ENCODE results near the gene FBXL2. TPM values are rescaled to one million over a fixed set of nuclear protein-coding genes. Genes with fewer than 3 reads are reported as not detected.

FBXL2 gene
- polyA plus RNA-seq, 2 of the 4 experiments (the other 2 are of a cell fraction): 6.9 to 15.7 TPM

DNA sequence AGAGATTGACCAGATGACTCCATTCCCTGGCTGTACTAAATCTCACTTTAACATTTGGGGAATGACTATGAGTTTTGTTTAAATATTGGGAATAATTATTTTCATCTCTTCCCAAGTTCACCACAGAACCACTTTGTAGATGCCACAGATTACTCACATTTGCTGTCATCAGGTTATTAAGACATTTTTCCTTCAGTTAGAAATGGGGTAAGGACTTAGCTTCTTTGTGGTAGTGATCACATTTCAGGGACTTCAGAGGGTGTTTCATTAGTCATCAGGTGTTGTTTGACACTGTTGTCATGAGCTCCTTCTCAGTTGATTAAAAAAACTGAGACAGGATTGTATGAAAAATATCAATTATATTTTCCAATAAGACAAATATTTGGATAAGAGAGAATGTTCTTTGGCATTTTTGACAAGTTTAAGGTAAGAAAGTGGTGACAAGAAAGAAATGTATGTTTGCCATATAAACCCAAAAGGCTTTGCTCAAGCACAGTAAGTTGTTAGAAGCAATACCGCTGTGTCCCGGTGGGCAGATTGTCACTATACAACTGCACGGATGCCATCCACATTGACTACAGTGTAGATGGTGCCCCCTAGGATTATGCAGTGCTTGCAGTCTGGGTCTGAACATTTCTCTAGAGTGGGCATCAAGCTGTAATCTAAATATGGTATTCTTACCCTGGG, 22.3 kb downstream of the FBXL2 start:
- TF ChIP-seq CBX2 (IDR thresholded peaks at IDR 0.05; ENCODE audit: borderline replicate concordance, low read depth): no peak
- TF ChIP-seq CBX8 (IDR thresholded peaks at IDR 0.05): no peak
- TF ChIP-seq, protein P1, sequence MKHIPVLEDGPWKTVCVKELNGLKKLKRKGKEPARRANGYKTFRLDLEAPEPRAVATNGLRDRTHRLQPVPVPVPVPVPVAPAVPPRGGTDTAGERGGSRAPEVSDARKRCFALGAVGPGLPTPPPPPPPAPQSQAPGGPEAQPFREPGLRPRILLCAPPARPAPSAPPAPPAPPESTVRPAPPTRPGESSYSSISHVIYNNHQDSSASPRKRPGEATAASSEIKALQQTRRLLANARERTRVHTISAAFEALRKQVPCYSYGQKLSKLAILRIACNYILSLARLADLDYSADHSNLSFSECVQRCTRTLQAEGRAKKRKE (CRISPR knock-in tag; IDR thresholded peaks at IDR 0.05; ENCODE audit: low read depth): no peak
- no peak for TF ChIP-seq CEBPB (IDR thresholded peaks at IDR 0.05)
- TF ChIP-seq ESRRA (IDR thresholded peaks at IDR 0.05; ENCODE audit: borderline replicate concordance, low read length): no peak
- TF ChIP-seq, protein P2, sequence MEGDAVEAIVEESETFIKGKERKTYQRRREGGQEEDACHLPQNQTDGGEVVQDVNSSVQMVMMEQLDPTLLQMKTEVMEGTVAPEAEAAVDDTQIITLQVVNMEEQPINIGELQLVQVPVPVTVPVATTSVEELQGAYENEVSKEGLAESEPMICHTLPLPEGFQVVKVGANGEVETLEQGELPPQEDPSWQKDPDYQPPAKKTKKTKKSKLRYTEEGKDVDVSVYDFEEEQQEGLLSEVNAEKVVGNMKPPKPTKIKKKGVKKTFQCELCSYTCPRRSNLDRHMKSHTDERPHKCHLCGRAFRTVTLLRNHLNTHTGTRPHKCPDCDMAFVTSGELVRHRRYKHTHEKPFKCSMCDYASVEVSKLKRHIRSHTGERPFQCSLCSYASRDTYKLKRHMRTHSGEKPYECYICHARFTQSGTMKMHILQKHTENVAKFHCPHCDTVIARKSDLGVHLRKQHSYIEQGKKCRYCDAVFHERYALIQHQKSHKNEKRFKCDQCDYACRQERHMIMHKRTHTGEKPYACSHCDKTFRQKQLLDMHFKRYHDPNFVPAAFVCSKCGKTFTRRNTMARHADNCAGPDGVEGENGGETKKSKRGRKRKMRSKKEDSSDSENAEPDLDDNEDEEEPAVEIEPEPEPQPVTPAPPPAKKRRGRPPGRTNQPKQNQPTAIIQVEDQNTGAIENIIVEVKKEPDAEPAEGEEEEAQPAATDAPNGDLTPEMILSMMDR (IDR thresholded peaks at IDR 0.05): no peak
- no peak for TF ChIP-seq ZFP36 (IDR thresholded peaks at IDR 0.05; ENCODE audit: borderline replicate concordance, partially characterized antibody)
- no peak for TF ChIP-seq EP300 (IDR thresholded peaks at IDR 0.05)
- TF ChIP-seq TFCP2L1 (CRISPR knock-in tag; IDR thresholded peaks at IDR 0.05): no peak
- TF ChIP-seq, protein P3, sequence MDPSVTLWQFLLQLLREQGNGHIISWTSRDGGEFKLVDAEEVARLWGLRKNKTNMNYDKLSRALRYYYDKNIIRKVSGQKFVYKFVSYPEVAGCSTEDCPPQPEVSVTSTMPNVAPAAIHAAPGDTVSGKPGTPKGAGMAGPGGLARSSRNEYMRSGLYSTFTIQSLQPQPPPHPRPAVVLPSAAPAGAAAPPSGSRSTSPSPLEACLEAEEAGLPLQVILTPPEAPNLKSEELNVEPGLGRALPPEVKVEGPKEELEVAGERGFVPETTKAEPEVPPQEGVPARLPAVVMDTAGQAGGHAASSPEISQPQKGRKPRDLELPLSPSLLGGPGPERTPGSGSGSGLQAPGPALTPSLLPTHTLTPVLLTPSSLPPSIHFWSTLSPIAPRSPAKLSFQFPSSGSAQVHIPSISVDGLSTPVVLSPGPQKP (IDR thresholded peaks at IDR 0.05; ENCODE audit: low read depth, low read length): no peak
- TF ChIP-seq FOSL2 (IDR thresholded peaks at IDR 0.05): no peak
- no peak for TF ChIP-seq FOSL2 (CRISPR knock-in tag; IDR thresholded peaks at IDR 0.05)
- TF ChIP-seq RCOR1 (IDR thresholded peaks at IDR 0.05; ENCODE audit: low read depth, low read length): no peak
- ATAC-seq (peak in 1 of 2 experiments; percentile 57; a peak in 3 of 6 replicates), FAIRE-seq (no peak), DNase-seq (ENCODE audit: low read depth in 1 of 2, low spot score in 1 of 2) (peak; percentile 13 to 18)
- Histone ChIP-seq H3K4me3 (no peak overlapping the region), H3K27ac (peak overlapping the region in 1 of 2 experiments; percentile 25; a peak in 1 of 6 replicates), H3K4me2 (peak overlapping the region; percentile 50), H3K9me3 (no peaks in the 10 kb centered on the region), H3K4me1 (peaks cover 23% of the 10 kb centered on the region)
- 74% methylated on average over 3 of the region's 3 CpGs for WGBS (ENCODE audit: missing lambda C conversion rate)
- CTCF ChIA-PET: interaction anchor here (0.7 to 2.0 kb wide), 6 partner anchors 10 to 168 kb away, joined by 3 to 6 read pairs (median 4); no protein-coding TSS in a partner anchor
- POLR2A ChIA-PET: interaction anchor here (0.5 kb wide), 1 partner anchor 188 kb away, joined by 4 read pairs; no protein-coding TSS in a partner anchor

DNA sequence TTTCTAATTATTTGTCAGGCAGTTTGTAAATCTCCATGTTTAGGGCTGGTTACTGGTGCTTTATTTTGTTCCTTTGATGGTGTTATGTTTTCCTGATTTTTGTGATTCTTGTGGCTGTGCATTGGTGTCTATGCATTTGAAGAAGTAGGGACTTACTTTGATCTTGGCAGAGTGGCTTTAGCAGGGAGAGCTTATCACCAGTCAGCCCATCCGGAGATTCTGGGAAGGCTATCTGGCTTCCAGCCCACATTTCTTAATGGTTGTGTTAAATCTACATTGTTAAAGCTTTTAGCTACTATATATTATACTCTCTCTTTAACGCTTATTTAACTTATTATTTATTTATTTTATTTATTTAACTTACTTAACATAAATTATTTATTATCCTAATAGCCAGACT, 35.1 kb downstream of the FBXL2 start:
- FAIRE-seq: no peak

More for the DNA sequence above, 35.1 kb downstream of the FBXL2 start:
- no peak for DNase-seq (ENCODE audit: low read depth in 1 of 2, low spot score in 1 of 2)
- Histone ChIP-seq H3K4me1 (peaks cover 50% of the 10 kb centered on the region), H3K9me3 (peaks cover 7% of the 10 kb centered on the region; the same call in 2 of the 3 replicates), H3K4me2 (no peak overlapping the region), H3K4me3 (no peak overlapping the region), H3K27ac (0 out of 6 replicates have a peak overlapping the region, but pooled peaks of 1 of the 2 experiments have one; percentile 2)
- POLR2A ChIA-PET: no interaction called here
- ATAC-seq: no peak
- TF ChIP-seq HOXA7 (CRISPR knock-in tag; IDR thresholded peaks at IDR 0.05) (no peak), FOSL2 (IDR thresholded peaks at IDR 0.05) (no peak), FOSL2 (CRISPR knock-in tag; IDR thresholded peaks at IDR 0.05) (no peak), HEYL (CRISPR knock-in tag; IDR thresholded peaks at IDR 0.05) (no peak), GATA3 (IDR thresholded peaks at IDR 0.05; ENCODE audit: borderline replicate concordance) (no peak), NFE2L2 (conservative IDR thresholded peaks at IDR 0.05; ENCODE audit: low read length) (no peak), FOSB (CRISPR knock-in tag; IDR thresholded peaks at IDR 0.05) (no peak), FOXS1 (CRISPR knock-in tag; IDR thresholded peaks at IDR 0.05) (no peak)
- TF ChIP-seq, protein P4, sequence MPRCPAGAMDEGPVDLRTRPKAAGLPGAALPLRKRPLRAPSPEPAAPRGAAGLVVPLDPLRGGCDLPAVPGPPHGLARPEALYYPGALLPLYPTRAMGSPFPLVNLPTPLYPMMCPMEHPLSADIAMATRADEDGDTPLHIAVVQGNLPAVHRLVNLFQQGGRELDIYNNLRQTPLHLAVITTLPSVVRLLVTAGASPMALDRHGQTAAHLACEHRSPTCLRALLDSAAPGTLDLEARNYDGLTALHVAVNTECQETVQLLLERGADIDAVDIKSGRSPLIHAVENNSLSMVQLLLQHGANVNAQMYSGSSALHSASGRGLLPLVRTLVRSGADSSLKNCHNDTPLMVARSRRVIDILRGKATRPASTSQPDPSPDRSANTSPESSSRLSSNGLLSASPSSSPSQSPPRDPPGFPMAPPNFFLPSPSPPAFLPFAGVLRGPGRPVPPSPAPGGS (IDR thresholded peaks at IDR 0.05): no peak
- TF ChIP-seq, protein P2 (IDR thresholded peaks at IDR 0.05): no peak
- TF ChIP-seq, protein P3 (IDR thresholded peaks at IDR 0.05; ENCODE audit: low read depth, low read length): no peak
- TF ChIP-seq, protein P5, sequence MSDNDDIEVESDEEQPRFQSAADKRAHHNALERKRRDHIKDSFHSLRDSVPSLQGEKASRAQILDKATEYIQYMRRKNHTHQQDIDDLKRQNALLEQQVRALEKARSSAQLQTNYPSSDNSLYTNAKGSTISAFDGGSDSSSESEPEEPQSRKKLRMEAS (IDR thresholded peaks at IDR 0.05): no peak
- TF ChIP-seq, protein P6, sequence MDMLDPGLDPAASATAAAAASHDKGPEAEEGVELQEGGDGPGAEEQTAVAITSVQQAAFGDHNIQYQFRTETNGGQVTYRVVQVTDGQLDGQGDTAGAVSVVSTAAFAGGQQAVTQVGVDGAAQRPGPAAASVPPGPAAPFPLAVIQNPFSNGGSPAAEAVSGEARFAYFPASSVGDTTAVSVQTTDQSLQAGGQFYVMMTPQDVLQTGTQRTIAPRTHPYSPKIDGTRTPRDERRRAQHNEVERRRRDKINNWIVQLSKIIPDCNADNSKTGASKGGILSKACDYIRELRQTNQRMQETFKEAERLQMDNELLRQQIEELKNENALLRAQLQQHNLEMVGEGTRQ (IDR thresholded peaks at IDR 0.05): no peak
- 66% methylated on average over 2 of the region's 2 CpGs for WGBS (ENCODE audit: missing lambda C conversion rate)
- CTCF ChIA-PET: interaction anchor here (4.4 kb wide), 1 partner anchor 61 kb away, joined by 17 read pairs; no protein-coding TSS in a partner anchor
